ENCODE measurements around the gene TMEM158.

DNA sequence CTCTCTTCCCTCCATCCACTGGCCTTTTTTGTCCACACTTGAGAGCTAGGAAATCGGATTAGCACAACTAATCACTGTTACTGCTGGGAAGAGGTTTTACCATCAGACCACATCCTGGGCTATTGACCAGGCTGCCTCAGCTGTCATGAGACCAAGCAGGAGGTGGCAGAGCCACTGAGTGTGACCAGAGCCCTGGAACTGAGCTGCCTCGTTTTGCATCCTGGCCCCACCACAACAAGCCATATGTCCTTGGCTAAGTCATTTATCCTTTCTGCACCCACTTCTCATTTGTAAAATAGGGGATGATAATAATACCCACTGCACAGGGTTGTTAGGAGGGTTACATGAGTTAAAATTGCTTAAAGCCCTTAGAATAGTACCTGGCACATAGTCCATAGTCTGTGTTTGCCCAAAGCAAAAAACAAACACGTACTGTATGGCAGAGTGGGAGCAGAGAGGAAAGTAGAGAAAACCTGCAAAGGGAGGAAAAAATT lies 34.1 kb downstream of the TMEM158 start:
- TF ChIP-seq POLR2A (IDR thresholded peaks at IDR 0.05), result no peak
- TF ChIP-seq, protein P1, sequence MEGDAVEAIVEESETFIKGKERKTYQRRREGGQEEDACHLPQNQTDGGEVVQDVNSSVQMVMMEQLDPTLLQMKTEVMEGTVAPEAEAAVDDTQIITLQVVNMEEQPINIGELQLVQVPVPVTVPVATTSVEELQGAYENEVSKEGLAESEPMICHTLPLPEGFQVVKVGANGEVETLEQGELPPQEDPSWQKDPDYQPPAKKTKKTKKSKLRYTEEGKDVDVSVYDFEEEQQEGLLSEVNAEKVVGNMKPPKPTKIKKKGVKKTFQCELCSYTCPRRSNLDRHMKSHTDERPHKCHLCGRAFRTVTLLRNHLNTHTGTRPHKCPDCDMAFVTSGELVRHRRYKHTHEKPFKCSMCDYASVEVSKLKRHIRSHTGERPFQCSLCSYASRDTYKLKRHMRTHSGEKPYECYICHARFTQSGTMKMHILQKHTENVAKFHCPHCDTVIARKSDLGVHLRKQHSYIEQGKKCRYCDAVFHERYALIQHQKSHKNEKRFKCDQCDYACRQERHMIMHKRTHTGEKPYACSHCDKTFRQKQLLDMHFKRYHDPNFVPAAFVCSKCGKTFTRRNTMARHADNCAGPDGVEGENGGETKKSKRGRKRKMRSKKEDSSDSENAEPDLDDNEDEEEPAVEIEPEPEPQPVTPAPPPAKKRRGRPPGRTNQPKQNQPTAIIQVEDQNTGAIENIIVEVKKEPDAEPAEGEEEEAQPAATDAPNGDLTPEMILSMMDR (IDR thresholded peaks at IDR 0.05), result no peak
